AG20443 (cell line): ENCODE measurements around the gene PRDX4.
"Not testable (repeated sequence)": the region's sequence is repeated elsewhere in the genome, so short reads cannot be mapped to it uniquely, and the experiment has no call there.

Experiments
- DNase-seq: peaks from one replicate; pipeline ENCODE4 v3.0.0; 2012; ENCODE audit warnings: low spot score, mixed read lengths

The PRDX4 gene

GRCh38 chrX:23667239-23668177 lies at the start of gene PRDX4:
TSS of gene PRDX4 (plus strand) at chrX:23667493. CDS start at chrX:23667571, 78 bp downstream.
- peak; percentile 95 for DNase-seq

- DNase-seq: no peak
These were observed 45.5 kb upstream of the PRDX4 start for GRCh38 chrX:23621621-23622265.

- no peak for DNase-seq
These were observed 43.5 kb upstream of the PRDX4 start for GRCh38 chrX:23623797-23624196.

GRCh38 chrX:23626651-23627050 lies 40.6 kb upstream of the PRDX4 start:
- no peak for DNase-seq

- no peak for DNase-seq
These were observed 39.2 kb upstream of the PRDX4 start for GRCh38 chrX:23628131-23628530.

- no peak for DNase-seq
These were observed 36.2 kb upstream of the PRDX4 start for GRCh38 chrX:23631136-23631535.

- DNase-seq: no peak
These were observed 33.3 kb upstream of the PRDX4 start for GRCh38 chrX:23633834-23634580.

GRCh38 chrX:23637187-23637586 lies 30.1 kb upstream of the PRDX4 start:
- no peak for DNase-seq

- no peak for DNase-seq
These were observed 24.3 kb upstream of the PRDX4 start for GRCh38 chrX:23643020-23643419.

- DNase-seq: no peak
These were observed 22.5 kb upstream of the PRDX4 start for GRCh38 chrX:23644744-23645143.

GRCh38 chrX:23656091-23656490 lies 11.2 kb upstream of the PRDX4 start:
- DNase-seq: no peak

GRCh38 chrX:23656684-23657083 lies 10.6 kb upstream of the PRDX4 start:
- peak; percentile 45 for DNase-seq

GRCh38 chrX:23659339-23659738 lies 8.0 kb upstream of the PRDX4 start:
- DNase-seq: no peak

- not testable (repeated sequence) for DNase-seq
These were observed 7.1 kb upstream of the PRDX4 start for GRCh38 chrX:23660083-23660765.

GRCh38 chrX:23660766-23661132 lies 6.5 kb upstream of the PRDX4 start:
- no peak for DNase-seq

- no peak for DNase-seq
These were observed 5.6 kb upstream of the PRDX4 start for GRCh38 chrX:23661671-23662070.

- no peak for DNase-seq
These were observed 5.1 kb upstream of the PRDX4 start for GRCh38 chrX:23662187-23662586.

GRCh38 chrX:23662853-23663252 lies 4.4 kb upstream of the PRDX4 start:
- peak; percentile 16 for DNase-seq

GRCh38 chrX:23664496-23664895 lies 2.8 kb upstream of the PRDX4 start:
- no peak for DNase-seq

GRCh38 chrX:23666282-23666681 lies 1.0 kb upstream of the PRDX4 start:
- DNase-seq: no peak

GRCh38 chrX:23668335-23668734 lies 1.0 kb downstream of the PRDX4 start:
- DNase-seq: no peak

GRCh38 chrX:23670528-23670927 lies 3.2 kb downstream of the PRDX4 start:
- no peak for DNase-seq
